Ramos (cell line): ENCODE data around the gene MICAL3.

Experiments
- in situ Hi-C: fragments of 300-500 bp; cut with MboI; formaldehyde crosslinking; loops from one replicate; pipeline ENCODE4 v1.14.3; 2022; ENCODE audit warnings: low sequenced_read_pairs; ENCODE audit not compliant: unreplicated experiment

Gene MICAL3

DNA sequence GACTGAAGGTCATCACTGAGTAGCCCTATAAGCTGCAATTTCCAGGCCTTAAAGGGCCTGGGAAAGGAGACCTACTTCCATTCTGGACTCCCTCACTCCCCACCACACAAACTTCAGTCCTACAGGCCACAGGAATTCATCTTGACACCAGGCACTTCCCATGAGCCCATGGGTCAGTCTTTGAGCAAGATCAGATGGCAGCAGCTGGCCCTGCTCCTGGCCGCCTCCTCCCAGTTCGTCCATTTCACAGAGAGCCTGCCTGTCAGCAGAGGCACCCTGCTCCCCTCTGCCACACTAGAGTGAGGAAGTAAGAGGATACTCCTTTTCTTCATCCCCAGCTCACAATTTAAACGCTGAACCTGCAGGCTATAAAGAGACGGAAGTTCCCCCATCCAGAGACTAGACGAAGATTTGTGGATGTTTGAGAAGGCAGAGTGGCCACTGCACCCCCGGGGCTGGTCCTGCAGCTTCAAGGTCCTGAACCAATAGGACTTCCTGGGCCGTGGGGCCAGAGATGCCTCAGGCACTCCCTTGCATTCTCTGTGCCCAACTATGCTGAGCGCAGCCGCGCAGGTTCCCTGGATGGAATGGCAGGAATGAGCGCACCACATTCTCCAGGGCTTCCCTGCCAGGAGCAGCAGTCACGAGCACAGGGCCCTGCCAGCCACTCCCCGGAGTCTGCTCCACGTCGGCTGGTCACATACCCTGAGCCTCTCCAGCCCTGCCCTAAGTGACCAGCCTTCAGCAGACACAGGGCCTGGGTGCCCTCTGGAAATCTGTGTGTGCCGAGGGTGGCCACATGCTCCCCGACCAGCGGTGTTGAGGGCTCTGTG lies 216.6 kb downstream of the MICAL3 start:
- in situ Hi-C loops, result no loop called here

DNA sequence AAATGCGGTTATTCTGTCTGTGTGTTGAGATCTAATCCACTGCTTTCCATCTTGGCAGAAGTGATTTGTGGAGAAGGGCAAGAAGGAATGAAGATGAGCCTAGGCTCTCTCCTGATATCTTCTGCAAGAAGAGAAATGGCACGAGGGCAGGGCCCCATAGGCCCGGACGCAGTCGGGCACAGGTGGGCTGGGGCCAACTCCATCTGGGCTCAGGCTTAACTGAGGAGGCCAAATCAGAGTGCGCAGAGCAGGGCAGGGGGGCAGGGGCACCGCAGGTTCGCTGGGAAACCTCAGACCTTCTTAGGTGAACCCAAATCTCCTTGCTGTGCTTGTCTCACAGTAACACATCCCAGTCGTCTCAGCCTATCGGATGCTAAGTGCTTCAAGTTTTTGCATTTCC lies 217.3 kb downstream of the MICAL3 start:
- in situ Hi-C loops, result no loop called here

DNA sequence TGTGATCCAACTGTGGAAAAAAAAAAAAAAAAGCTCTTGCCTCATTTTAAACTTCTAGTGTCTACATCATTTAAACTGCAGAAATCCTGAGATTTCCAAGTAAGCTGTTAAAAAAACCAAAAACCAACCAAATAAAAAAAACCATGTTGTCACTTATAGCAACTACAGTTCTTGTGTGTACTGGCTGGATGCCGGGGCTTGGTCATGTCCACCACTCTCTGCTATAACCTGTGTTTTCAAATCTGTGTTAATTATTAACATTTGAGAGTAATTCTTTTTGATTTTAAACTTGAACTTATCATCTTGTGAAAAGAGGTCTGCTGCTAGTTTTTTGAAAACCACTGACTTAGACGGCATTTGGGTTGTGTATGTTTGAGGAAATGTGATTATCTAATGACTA lies 217.9 kb downstream of the MICAL3 start:
- in situ Hi-C loops, result no loop called here

DNA sequence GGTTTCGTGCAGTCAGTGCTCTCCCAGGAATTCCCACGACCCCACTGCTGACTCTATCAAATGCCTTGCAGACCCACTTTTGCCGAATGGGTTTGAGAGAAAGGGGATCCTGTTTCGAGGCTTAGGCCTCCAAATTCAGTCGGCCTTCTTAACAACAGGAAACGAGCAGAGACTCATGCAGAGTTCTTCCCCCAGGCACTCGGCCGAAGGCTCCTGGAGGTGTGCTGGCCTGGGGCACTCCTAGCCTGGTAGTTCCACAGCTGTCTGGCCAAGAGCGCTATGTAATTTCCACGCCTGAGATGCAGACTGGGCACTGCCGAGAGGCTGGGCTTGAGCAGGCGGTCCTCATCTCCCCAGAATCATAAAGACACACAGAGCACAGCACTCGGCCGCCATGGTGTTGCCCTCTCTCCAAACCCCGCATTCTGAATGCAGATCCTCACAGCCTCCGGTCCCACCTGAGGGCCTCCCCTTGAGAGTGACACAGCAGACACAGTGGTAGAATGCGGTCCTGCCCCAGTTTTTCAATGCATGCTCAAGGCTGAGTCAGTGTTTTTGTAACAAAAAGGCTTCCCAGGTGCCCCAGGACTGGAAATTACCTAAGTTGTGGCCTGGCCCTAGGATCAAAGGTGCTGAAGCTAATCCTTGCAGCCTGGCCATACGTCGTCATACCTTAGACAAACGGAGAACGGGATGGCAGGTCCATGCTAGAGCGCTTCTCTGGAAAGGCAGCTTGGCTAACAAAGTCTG lies 219.9 kb downstream of the MICAL3 start:
- in situ Hi-C loops, result no loop called here

DNA sequence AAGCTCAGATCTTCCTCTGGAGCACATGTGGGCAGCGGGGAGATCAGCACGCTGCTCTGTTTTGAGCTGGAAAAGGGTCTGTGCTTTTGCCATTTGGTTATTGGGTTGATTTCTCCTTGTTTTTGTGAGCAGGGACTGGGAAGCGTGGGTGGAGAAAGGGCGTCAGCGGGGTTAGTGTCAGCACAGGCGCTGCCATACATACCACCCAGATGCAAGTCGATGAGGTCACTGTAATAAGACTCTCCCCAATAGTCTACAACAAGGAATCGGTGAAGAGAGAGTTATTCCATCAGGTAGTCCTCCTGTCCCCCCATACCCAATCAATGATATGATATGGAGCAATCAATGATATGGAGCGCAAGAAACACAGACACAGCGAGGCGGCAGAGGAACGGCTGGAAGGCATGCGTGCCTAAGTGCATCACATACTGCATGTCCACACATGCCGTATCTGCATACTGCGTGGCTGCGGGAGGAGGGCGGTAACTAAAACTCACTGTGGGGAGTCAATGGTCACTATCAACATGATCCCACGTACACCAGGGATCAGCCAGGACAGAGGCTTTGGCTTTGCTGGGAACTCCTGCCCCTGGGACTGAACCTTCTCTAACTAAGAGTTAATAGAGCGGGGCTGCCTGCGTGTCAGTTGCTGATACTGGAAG lies 220.6 kb downstream of the MICAL3 start:
- in situ Hi-C loops, result no loop called here

DNA sequence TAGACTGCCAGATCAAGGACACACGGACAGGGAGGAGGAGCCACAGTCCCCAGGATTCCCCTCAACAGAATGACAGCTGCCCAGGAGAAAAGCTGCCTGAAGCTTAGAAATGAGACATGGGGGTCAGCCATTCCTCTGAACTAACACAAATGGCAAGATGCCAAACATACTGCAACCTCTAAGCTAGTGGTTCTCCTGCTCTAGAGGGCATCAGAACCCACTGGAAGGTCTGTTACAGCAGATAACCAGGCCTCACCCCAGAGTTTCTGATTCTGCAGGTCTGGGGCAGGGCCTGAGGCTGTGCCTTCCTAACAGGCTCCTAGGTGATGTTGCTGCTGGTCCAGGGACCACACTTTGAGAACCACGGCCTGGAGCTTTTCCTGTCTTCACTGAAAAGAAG lies 221.5 kb downstream of the MICAL3 start:
- in situ Hi-C loops, result no loop called here

DNA sequence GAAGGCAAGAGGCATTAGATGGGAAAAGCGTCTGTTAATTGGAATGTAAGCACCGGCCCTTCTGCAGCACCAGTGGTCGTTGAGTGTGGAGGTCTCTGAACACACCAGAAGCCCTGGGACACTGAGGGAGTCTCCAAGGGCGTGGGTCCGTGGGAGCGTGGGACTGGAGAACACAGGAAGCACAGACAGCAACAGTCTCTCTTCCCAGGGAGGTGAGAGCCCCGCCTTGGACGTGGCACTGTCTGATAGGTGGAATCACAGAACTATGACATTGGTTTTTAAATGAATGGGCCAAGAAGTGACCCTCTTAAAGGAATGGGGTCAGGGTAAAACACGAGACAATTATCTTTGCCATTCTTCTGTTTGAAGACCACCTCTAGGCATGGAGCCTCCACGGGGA lies 221.9 kb downstream of the MICAL3 start:
- in situ Hi-C loops, result no loop called here

DNA sequence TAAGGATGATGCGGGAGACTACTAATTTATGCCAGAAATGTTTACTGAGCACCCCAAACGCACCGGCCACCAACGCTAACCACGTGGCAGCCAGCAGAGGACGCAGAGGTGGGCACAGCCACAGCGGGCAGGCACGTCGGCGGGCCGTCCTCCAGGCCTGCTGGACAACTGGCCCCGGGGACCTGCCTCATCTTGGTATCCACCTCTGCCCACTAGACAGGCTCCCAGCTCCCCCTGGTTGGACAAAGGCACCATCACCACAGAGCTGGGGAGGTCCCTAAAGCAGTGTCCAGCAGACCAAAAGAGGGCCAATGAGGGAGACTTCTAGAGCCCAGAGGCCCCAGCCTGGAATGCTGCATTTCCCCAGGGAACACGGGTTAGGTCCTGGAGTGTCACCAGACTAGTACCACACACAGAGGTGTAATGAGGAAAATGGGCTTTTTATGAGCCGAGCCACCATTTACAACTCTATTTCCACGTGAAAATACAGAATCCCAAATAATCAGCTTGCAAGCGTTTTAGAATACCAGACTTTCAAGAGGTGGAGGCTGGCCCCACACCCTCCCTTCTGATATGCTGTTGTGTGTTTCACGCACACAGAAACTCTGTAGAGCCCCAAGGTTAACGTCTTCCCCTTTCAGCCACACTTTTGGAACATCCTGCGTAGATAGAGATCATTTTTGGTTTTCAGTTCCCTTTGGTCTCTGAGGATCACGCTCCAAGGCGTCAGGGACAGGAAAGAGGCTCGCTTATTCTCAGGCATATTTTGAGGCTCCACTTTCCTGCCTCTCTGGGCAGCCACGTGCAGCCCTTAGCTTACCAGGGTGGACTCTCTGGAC lies 226.4 kb downstream of the MICAL3 start:
- in situ Hi-C loops, result no loop called here

DNA sequence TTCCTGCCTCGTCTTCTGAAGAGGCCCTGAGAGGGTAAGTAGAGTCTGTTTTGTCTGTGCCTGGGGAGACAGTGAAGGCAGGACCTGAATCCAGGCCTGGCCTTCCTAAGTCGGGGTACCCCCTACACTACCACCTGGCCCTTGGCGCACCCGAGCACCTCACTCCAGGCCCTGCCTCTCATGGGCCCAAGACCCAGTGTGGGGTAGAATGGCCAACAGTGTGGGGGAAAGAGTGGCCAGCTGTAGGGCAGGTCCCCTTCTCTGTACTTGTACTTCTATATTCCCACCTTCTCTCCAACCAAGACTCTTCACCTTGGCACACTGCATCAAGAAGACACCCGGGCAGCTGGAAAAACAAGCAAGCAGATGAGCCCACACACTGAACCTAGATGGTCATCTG lies 227.7 kb downstream of the MICAL3 start:
- in situ Hi-C loops, result no loop called here

DNA sequence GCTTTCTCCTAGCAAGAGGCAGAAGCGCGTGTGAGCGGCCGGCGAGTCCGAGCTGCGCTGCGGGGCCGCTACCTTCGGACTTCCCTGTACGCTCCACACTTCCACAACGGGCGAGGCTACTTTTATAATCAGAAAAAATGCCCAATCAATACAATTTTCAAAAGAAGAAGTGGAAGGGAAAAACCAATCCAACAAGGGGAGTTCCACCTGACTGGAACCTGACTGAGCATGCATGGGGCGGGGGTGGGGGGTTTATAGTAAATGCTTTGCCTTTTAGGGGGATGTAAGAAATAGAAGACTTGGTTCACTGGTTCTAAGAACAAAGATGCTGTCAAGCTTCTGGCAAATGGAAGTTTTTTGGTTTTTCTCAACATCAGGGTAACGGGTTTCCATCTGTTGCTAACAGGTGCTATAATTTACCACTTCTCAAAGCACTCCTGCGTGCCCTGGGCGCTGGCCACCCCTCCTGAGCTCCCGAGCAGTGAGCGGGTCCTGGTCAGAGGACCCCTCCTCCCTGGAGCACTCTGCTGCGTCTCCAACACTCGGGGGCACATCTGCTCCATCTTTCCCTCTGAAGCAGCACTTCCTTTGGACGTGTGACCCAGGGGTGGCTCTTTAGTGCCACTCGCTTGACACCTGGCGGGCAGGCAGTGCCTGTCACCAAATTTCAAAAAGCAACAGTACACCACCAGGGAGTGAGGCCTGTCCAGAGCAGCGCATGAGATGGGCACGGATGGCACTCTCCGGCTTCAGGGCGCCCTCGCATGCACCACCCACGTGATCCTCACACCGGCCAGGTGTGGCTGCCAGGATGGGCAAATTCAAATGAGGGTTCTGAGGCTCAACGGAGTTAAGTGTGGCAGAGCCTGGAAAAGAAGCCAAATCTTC lies 228.5 kb downstream of the MICAL3 start:
- in situ Hi-C loops, result no loop called here

DNA sequence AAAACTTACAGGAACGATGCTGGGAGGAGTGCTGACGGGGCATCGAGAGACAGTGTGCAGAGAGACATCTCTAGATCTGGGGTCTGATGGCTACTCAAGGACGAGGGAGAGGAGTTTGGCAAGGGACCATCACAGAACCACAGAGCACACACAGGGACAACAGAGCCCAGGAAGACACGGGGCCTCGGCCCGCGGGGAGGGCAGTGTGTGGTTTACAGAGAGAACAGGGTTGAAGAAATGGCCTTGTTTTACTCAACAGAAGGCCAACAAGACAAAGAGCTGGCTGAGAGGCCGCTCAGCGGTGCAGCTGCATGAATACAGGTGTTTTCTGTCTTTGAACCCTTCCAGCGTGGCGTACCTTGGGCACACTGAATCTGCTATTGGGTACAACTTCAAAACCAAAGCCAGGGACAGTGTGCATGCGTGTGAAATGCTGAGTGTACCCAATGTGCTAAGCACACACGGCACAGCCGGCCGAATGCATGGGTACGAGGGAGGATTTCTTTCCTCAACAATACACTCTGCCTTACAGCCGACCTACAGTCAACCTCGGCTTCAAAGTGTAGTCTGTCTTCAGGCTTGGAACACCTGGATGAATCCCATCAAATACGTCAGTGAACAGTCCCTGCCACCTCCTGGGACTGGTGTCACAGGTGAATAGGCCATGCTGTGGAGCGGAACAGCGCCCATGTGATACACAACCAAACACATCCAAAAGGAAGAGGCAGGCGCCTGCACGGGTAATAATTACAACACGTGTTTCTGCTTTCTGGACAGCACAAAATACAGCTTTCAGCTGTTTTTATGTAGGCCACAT lies 229.4 kb downstream of the MICAL3 start:
- in situ Hi-C loops, result no loop called here

DNA sequence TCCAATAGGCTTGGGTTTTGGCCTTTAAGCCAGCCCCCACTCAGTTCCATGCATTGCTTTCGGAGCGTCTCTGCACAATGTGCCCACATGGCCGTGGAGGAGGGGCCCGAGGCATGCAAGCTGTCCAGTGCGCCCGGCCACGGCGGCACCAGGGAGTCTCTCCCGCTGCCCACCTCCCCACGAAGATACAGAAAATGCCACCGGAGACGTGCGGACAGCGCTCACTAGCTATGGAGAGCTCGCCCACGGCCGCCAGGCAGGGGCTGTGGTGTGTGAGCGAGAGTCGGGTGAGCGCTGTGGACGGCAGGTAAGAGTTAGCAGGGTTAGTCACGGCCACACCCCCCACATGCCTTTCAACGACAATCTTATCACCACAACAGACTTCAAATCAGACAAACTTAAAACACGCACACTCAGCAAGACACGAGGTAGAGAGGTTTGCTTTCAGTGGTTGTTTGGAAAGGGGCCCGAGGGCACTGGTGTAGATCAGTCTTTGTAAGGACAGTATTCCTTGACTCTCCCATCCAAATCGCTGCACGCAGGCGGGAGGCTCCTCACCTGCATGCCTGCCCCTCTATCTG lies 231.4 kb downstream of the MICAL3 start:
- in situ Hi-C loops, result no loop called here

DNA sequence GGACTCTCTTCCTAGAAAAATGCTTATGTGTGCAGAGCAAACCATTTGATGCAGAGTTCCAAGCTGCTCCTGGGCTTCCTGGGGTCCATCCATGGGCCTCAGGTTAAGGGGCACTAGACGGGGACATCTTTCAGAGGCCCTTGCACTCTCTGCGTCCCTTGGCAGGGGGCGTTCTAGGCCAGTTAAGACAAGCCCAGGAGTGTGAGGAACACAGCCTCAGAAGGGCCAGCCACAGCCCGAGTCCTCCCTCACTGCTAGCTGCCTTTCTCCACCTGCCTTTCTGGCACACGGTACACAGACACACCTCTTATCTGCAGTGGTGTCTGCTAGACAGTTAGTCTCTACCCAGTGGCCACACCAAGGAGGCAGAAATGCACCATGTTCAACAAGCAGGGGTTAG lies 232.1 kb downstream of the MICAL3 start:
- in situ Hi-C loops, result no loop called here

DNA sequence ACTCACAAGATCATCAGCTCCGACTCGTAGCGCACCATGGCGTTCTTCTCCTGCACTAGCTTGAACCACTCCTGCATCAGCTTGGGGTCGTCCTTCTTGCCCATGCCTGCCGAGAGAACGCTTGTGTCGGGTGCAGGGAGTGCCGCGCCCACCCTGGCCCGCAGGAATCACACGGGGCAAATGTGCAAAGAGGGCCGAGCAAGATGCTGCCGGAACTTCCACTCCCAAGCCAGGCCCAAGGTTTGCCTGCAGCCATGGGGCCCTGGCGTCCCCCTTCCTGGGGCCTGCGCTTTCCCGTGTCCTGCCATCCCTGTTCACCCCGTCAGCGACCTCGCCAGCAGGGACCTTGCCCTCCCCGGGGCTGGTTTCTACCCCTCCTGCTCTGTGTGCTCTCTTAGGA lies 233.2 kb downstream of the MICAL3 start:
- in situ Hi-C loops, result no loop called here

DNA sequence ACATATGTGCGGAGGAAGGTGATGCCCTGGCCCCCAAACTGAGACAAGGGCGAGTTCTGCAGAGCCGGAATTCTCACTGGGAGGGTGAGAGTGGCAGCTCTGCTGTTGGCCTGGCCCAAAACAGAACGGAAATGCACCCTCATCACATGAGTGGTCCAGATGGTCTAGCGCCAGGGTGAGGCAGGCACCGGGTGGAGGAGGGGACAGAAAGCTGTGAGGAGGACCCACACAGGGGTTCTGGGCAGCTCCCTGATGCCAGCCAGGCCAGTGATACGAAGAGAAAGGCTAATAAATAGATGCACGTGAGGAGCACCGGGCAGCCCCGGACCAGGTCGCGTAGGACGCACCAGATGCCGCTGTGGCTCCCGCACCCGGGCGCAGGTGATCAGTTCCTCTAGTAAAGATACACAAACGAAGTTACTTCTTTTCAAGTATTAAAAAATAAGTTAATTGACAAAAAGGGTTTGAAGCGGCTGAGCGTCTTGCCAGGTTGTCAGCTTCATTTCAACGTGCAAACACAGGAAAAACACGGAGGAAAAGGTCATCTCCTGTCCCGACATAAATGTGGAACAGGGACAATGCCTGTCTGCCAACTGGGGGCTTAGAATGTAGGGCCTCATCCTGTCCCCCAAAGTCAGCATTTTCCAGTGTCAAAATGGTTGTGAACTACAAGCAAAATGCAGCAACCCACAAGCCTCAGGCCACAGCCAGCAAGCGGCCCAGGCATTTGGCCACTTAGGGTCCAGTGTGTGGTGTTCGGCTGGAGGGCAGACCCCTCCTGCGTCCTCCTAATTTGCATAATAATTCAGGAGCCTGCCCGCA lies 234.8 kb downstream of the MICAL3 start:
- in situ Hi-C loops, result loop anchor here (5.0 kb wide), 1 partner anchor 42 kb away; no protein-coding TSS in a partner anchor

DNA sequence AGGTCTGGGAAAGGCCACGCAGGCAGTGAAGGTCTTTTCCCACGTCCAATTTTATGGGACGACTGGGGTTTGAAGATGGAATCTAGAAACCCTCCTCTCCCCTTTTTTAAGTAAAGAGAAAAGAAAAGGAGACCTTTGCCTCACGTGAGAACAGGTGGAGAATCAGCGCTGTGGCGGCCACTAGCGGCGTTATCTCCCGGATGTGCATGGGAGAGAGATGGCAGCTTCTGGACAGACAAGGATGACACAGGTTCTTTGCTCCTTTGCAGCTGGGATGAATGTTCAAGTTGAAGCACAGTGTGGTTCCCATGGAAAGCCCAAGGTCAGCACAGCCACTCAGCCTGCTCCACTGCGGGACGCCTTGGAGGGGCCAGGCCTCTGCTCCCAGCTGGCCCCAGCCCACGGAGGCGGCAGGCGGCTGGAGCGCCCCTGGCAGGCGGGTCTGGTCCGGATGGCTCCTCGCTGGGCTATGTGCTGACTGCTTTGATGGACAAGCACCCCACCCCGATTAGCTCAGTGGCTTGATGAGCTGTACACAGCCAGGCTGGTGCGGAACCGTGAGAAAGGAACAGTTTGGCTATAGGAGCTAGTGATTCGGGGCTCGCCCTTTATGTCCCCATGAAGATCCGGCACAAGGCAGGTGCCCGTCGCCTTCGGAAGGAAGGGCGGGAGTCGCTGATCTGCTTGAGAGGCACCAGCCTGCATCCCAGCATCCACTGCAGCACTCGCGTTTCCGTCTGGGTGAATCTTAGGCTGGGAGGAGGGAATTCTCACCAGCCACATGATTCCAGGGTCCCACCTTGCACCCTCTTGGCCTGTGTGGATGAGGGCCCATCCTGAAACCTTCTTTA lies 235.6 kb downstream of the MICAL3 start:
- in situ Hi-C loops, result loop anchor here (5.0 kb wide), 1 partner anchor 41 kb away; no protein-coding TSS in a partner anchor
